ENCODE measurements around the gene PRSS2. TPM values are rescaled to one million over a fixed set of nuclear protein-coding genes. Genes with fewer than 3 reads are reported as not detected.

The PRSS2 gene
- total RNA-seq, 1 experiment from 2014 or later = 22.4 TPM

GRCh38 chr7:142808802-142809583, 38.2 kb downstream of the PRSS2 start:
- Histone ChIP-seq H3K27ac (ENCODE audit: low read length) (no peak overlapping the region), H3K27me3 (ENCODE audit: control insufficient read depth, insufficient read depth, low read length) (peaks cover 9% of the 10 kb centered on the region), H3K36me3 (ENCODE audit: control insufficient read depth, insufficient read depth, low read length) (no peaks in the 10 kb centered on the region), H3K4me1 (ENCODE audit: control insufficient read depth, insufficient read depth, low read length) (no peaks in the 10 kb centered on the region), H3K4me3 (ENCODE audit: low read depth in 2 of 2, low read length in 2 of 2) (no peak overlapping the region), H3K9me3 (ENCODE audit: control insufficient read depth, insufficient read depth, low read depth, low read length) (no peaks in the 10 kb centered on the region)
- in situ Hi-C loops (cut with HindIII; ENCODE audit: low pct_unique_long_range_greater_than_20kb, low sequenced_read_pairs) = no loop called here
- no peak for TF ChIP-seq CTCF (IDR thresholded peaks at IDR 0.05)
- no peak for TF ChIP-seq POLR2AphosphoS5 (IDR thresholded peaks at IDR 0.05; ENCODE audit: low read depth, low read length)
- TF ChIP-seq SIN3A (IDR thresholded peaks at IDR 0.05; ENCODE audit: borderline replicate concordance, insufficient read depth, low read depth, low read length) = no peak
- no peak for TF ChIP-seq REST (IDR thresholded peaks at IDR 0.05; ENCODE audit: insufficient read depth in 1 of 2, low read depth in 2 of 2, low read length in 1 of 2)
- no peak for TF ChIP-seq TCF7L2 (IDR thresholded peaks at IDR 0.05; ENCODE audit: low read depth, low read length)
- intact Hi-C loops (cut with micrococcal nuclease; ENCODE audit: unreplicated experiment) = no loop called here
- ChIA-PET POLR2A (no interaction called here), CTCF (interaction anchor here (1.6 kb wide), 1 partner anchor 177 kb away, joined by 4 read pairs; no protein-coding TSS in a partner anchor)
- ATAC-seq (no peak), DNase-seq (ENCODE audit: low read depth, low spot score) (no peak)
- BruUV-seq (replicated peaks) = no TSS peak

- H3K27ac ChIP-seq (ENCODE audit: low read length) = no peak overlapping the region
- POLR2A ChIA-PET = no interaction called here
- no TSS peak for BruUV-seq (replicated peaks)
- no peak for DNase-seq (ENCODE audit: low read depth, low spot score)
- H3K4me1 ChIP-seq (ENCODE audit: control insufficient read depth, insufficient read depth, low read length) = no peaks in the 10 kb centered on the region
- CTCF ChIA-PET = interaction anchor here (1.6 kb wide), 1 partner anchor 177 kb away, joined by 4 read pairs; no protein-coding TSS in a partner anchor
- no peak for ATAC-seq
- H3K36me3 ChIP-seq (ENCODE audit: control insufficient read depth, insufficient read depth, low read length) = no peaks in the 10 kb centered on the region
- H3K4me3 ChIP-seq (ENCODE audit: low read depth in 2 of 2, low read length in 2 of 2) = no peak overlapping the region
- intact Hi-C loops (cut with micrococcal nuclease; ENCODE audit: unreplicated experiment) (loop anchor here (10.0 kb wide), 1 partner anchor 275 kb away; no protein-coding TSS in a partner anchor), in situ Hi-C loops (cut with HindIII; ENCODE audit: low pct_unique_long_range_greater_than_20kb, low sequenced_read_pairs) (no loop called here)
- H3K27me3 ChIP-seq (ENCODE audit: control insufficient read depth, insufficient read depth, low read length) = peaks cover 9% of the 10 kb centered on the region
- TF ChIP-seq REST (IDR thresholded peaks at IDR 0.05; ENCODE audit: insufficient read depth in 1 of 2, low read depth in 2 of 2, low read length in 1 of 2) = no peak
- TF ChIP-seq SIN3A (IDR thresholded peaks at IDR 0.05; ENCODE audit: borderline replicate concordance, insufficient read depth, low read depth, low read length) = no peak
- no peak for TF ChIP-seq TCF7L2 (IDR thresholded peaks at IDR 0.05; ENCODE audit: low read depth, low read length)
- TF ChIP-seq POLR2AphosphoS5 (IDR thresholded peaks at IDR 0.05; ENCODE audit: low read depth, low read length) = no peak
- no peak for TF ChIP-seq CTCF (IDR thresholded peaks at IDR 0.05)
- no peaks in the 10 kb centered on the region for H3K9me3 ChIP-seq (ENCODE audit: control insufficient read depth, insufficient read depth, low read depth, low read length)
Measured at GRCh38 chr7:142809671-142810070, 38.9 kb downstream of the PRSS2 start.
